Body of pancreas (tissue), 4 donors: ENCODE data around the gene KRT15.

Experiments used
- POLR2A ChIP-seq, 3 donors: fragments of 450-650 bp; IDR thresholded peaks; one replicate each; pipeline ENCODE4 v1.6.1; 2016; ENCODE audit warnings: antibody characterized with exemption in 3 of 3, mild to moderate bottlenecking in 2 of 3
- TF ChIP-seq, protein P1 (sequence below), 7 experiments: fragments of 450-650 bp in 4 of 7; fragments of 200-600 bp in 3 of 7; sonication (generic) in 3 of 7; IDR thresholded peaks; one replicate each; pipeline ENCODE4 v1.5.1; 2016 to 2019; ENCODE audit warnings: antibody characterized with exemption in 7 of 7

DNA sequence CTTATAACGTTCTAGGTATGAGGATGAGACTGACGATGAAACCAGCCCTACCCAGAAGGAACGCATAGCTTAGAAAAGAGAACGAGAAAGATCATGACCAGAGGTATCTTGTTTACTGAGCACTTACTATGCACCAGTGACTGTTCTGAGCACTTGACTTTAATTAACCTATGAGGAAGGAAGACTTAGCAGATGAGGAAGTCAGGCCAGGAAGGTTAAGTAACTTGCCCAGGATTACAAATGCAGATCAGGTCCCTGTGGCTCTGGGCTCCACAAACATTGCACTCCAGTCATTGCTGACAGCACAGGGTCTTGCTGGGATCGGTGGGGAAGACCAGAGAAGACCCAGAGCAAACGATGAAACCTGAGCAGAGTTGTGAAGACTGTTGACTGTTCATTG is 20.4 kb downstream of the KRT15 start:
- TF ChIP-seq, protein P1, sequence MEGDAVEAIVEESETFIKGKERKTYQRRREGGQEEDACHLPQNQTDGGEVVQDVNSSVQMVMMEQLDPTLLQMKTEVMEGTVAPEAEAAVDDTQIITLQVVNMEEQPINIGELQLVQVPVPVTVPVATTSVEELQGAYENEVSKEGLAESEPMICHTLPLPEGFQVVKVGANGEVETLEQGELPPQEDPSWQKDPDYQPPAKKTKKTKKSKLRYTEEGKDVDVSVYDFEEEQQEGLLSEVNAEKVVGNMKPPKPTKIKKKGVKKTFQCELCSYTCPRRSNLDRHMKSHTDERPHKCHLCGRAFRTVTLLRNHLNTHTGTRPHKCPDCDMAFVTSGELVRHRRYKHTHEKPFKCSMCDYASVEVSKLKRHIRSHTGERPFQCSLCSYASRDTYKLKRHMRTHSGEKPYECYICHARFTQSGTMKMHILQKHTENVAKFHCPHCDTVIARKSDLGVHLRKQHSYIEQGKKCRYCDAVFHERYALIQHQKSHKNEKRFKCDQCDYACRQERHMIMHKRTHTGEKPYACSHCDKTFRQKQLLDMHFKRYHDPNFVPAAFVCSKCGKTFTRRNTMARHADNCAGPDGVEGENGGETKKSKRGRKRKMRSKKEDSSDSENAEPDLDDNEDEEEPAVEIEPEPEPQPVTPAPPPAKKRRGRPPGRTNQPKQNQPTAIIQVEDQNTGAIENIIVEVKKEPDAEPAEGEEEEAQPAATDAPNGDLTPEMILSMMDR (IDR thresholded peaks at IDR 0.05), result no peak
- TF ChIP-seq POLR2A (IDR thresholded peaks at IDR 0.05), result no peak
